Skin of body (tissue), 2 donors: ENCODE data around the gene DNAJC16. TPM values are rescaled to one million over a fixed set of nuclear protein-coding genes. Genes with fewer than 3 reads are reported as not detected.

ENCODE experiments used
- DNase-seq: peaks from one replicate; lab custom pipeline; 2025; lab: John Stamatoyannopoulos, UW
- total RNA-seq: library from RNA; depleted of rRNA; stranded (reverse); fragments of >200 nt; gene quantifications from one replicate; pipeline ENCODE4 v1.2.3, GENCODE V29; 2014

Gene DNAJC16
- total RNA-seq, 1 donor from 2014 or later = 12.8 TPM

GRCh38 chr1:15538771-15539170, 12.1 kb downstream of the DNAJC16 start:
- no peak for DNase-seq

- no peak for DNase-seq
These were observed 13.5 kb downstream of the DNAJC16 start for GRCh38 chr1:15540186-15540585.

GRCh38 chr1:15541231-15541792, 14.7 kb downstream of the DNAJC16 start:
- no peak for DNase-seq

GRCh38 chr1:15542388-15543250, 16.0 kb downstream of the DNAJC16 start:
- DNase-seq = no peak

- no peak for DNase-seq
These were observed 16.6 kb downstream of the DNAJC16 start for GRCh38 chr1:15543251-15543588.

GRCh38 chr1:15543589-15544568, 17.2 kb downstream of the DNAJC16 start:
- DNase-seq = no peak

GRCh38 chr1:15546641-15547040, 20.0 kb downstream of the DNAJC16 start:
- DNase-seq = no peak

- DNase-seq = no peak
These were observed 23.9 kb downstream of the DNAJC16 start for GRCh38 chr1:15550573-15550972.

GRCh38 chr1:15557008-15557407, 30.4 kb downstream of the DNAJC16 start:
- no peak for DNase-seq

- no peak for DNase-seq
These were observed 30.9 kb downstream of the DNAJC16 start for GRCh38 chr1:15557594-15557993.

GRCh38 chr1:15558516-15558915, 31.9 kb downstream of the DNAJC16 start:
- DNase-seq = no peak

GRCh38 chr1:15559189-15559810, 32.7 kb downstream of the DNAJC16 start:
- no peak for DNase-seq

- DNase-seq = no peak
These were observed 41.9 kb downstream of the DNAJC16 start for GRCh38 chr1:15568387-15569073.

- no peak for DNase-seq
These were observed 44.2 kb downstream of the DNAJC16 start for GRCh38 chr1:15570861-15571260.

- DNase-seq = no peak
These were observed 44.6 kb downstream of the DNAJC16 start for GRCh38 chr1:15571266-15571665.

- DNase-seq = no peak
These were observed 46.8 kb downstream of the DNAJC16 start for GRCh38 chr1:15573477-15573876.

- DNase-seq = no peak
These were observed 48.1 kb downstream of the DNAJC16 start for GRCh38 chr1:15574741-15575140.

- no peak for DNase-seq
These were observed 49.0 kb downstream of the DNAJC16 start for GRCh38 chr1:15575549-15576150.

GRCh38 chr1:15577691-15578090, 51.0 kb downstream of the DNAJC16 start:
- no peak for DNase-seq

- DNase-seq = no peak
These were observed 52.5 kb downstream of the DNAJC16 start for GRCh38 chr1:15578921-15579682.
